ENCODE results near the gene SMPD3.

Gene SMPD3

DNA sequence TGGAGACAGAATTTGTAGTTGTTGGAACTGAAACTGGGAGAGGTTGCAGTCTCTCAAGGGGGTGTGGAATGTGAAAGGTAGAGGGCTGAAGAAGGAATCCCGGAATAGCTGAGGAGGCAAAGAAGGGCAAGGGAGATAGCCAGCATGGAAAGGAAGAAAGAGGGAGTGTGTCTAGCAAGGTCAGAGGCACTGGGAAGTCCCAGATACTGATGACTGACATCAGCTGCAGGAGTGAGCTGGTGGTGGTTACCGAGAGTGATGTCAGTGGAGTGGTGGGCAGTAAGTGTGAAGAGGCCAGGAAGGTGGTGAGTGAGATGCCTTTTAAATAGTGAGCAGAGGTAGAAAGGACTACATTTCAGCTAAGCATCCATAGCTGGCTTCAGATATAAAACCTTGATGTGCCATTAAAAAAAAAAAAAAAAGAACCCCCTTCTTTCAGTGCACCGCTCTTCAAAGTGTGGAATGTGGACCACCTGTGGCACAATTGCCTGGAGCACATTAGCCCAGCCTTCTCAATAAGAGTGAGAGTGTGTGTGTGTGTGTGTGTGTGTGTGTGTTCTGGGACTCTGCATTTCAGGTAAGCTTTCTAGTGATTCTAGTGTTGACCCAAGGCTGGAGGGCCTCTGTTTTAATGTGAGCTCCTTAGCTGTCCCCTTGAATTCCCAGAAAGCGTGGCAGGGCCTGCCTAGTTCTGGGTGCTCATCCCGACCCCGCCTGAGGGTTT is 129.0 kb downstream of the SMPD3 start:
- DNase-seq, result no peak

DNA sequence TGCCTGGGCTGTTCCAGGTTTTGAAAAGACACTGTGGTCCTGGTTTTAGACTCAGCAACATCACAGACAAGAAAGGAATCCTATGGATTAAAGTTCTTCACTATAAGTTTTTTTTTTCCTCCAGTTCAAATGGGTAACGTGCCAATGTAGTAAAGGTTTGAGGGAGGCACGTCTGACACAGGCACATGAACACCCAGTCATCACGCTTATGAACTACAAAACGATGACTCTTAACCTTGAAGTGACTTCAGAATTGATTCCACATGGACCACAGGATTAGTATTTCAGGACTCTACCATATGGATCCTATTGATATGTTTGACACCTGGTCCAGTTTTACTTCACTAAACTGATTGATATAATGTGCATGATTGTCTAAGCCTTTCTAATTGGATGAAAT is 135.2 kb downstream of the SMPD3 start:
- no peak for DNase-seq

DNA sequence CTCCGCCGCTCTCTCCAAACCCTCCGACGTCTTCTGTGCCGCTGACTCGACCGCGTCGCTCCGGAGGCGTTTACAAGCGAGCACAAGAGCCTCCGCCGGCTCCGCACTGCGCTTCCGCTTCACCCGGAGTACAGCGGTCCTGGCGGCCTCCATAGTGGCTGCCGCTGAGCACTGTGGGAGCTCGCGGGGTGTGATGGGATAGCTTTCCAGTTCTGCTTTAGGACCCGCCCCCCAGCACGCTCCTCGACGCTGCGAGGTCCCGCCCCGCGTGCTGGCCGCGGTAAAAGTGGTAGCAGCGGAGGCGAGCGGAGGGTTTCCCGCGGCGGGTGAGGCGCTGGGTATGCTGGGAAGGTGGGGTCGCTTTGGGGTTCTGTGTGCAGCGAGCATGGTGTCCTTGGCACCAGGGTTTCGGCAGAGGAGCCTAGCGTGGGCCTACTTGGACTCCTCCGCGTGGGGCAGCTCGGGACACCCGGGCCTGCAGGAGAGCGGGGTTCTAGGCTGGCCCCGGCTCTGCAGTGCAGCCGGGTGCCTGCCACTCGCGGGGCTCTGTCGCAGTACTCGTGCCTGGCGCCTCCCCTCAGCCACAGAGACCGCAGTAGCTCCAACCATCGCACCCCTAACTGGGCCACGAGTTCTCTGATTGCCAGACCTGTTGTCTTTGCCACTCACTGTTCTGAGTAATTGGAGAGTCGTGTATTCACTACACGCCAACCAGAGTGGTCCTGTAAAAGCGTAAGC is 137.4 kb downstream of the SMPD3 start, which contains the start of the genes PRMT7 and SLC7A6OS:
PRMT7 (plus strand) TSS at position 246 of the 738 bp plus-strand sequence. CDS start 4,961 bp downstream, outside the sequence.
SLC7A6OS (minus strand) TSS at position 173 of the 738 bp plus-strand sequence; CDS start at position 153, 20 bp downstream.
- DNase-seq, result peak; percentile 89

DNA sequence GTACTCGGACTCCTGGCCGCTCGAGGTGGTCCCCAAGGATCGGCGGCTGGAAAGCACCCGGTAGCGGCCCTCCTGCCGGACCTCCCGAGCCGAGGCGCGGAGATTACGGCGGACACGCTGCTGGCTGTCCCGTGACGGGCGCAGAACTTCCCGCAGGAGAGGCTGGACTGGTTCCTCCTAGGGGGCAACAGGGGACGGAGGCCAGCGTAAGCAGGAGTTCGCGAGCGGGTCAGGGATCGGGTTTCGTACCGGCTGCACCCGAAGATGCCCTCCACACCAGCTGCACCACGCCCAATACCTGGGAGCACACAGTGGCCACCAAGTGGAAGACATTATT is 137.9 kb downstream of the SMPD3 start:
- no peak for DNase-seq

DNA sequence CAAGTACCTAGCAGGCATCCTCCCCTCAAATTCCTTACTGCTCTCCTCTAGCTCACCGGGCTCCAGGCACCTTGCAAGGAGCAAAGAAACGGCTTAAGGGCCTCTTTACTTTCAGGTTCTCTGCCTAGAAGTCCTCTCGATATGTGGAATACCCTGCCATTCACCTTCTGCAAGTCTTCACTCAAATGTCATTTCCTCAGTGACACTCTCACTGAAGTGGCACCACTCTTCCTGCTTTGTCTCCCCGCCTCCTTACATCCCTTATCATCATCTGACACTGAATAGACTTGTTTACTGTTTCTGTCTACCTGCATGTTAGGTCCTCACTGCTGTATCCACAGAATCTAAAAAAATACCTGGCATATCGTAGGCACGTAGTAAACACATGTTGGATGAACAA is 138.5 kb downstream of the SMPD3 start:
- DNase-seq, result no peak
